ENCODE data around the gene FAM184A. TPM values are rescaled to one million over a fixed set of nuclear protein-coding genes. Genes with fewer than 3 reads are reported as not detected.
A peak's percentile ranks its signal among the peaks of the same experiment; 100 is the strongest.

FAM184A gene
- total and polyA plus RNA-seq, 4 donors, result 15.7 to 44.2 (median 33.4) TPM

DNA sequence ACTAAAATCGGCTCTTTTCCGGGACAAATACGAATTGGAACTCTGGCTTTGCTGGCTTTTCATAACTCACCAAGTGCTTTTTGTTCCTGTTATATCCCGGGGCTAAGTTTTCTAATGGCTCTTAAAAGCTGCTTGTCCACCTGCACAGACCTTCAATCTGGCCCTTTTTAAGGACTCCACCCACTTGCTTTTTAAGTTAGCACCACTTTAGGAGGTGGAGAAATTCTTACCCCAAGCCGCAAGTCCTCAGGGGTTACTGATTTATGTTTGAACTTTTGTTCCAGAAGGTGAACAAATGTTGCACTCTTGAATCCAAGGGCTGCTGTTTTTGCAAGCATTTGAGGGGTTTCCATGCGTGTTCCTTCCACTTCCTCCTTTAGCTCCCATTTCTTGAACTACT, 37.8 kb downstream of the FAM184A start:
- Histone ChIP-seq H3K36me3 (ENCODE audit: control insufficient read depth, insufficient read depth, low read length) (no peaks in the 10 kb centered on the region), H3K9me3 (ENCODE audit: control insufficient read depth, insufficient read depth, low read length) (no peaks in the 10 kb centered on the region), H3K4me3 (ENCODE audit: low read depth, low read length) (no peak overlapping the region), H3K4me1 (ENCODE audit: control insufficient read depth, insufficient read depth, low read length) (no peaks in the 10 kb centered on the region), H3K27ac (ENCODE audit: low read depth, low read length) (no peak overlapping the region), H3K27me3 (ENCODE audit: control insufficient read depth, insufficient read depth, low read length) (no peaks in the 10 kb centered on the region)
- no peak for DNase-seq (ENCODE audit: low read depth in 4 of 6, low spot score in 6 of 6)
- 96% methylated on average over 4 of the region's 6 CpGs for WGBS (ENCODE audit: insufficient coverage)

DNA sequence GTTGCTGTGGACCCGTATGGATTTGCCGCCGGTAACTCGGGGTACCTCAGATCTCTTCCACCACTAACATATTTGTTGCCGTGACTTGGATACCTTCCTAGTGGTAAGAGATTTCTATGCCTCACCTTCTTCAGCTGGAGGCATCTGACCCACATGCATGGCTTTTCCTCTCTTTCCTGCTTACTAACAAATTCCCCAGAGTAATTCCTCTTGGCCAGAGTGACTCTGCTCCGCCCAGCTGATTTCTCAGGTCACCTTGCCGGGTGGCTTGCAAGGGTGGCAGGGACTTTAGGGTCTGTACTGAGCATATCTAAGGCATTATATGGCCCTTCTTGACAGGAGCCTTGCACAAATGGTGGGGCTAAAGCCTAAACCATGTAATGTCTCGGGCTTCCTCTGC, 38.2 kb downstream of the FAM184A start:
- no peaks in the 10 kb centered on the region for H3K9me3 ChIP-seq (ENCODE audit: control insufficient read depth, insufficient read depth, low read length)
- no peak overlapping the region for H3K27ac ChIP-seq (ENCODE audit: low read depth, low read length)
- no peak for DNase-seq (ENCODE audit: low read depth in 4 of 6, low spot score in 6 of 6)
- H3K27me3 ChIP-seq (ENCODE audit: control insufficient read depth, insufficient read depth, low read length), result no peaks in the 10 kb centered on the region
- WGBS (ENCODE audit: insufficient coverage), result 90% methylated on average over 6 of the region's 8 CpGs
- H3K4me1 ChIP-seq (ENCODE audit: control insufficient read depth, insufficient read depth, low read length), result no peaks in the 10 kb centered on the region
- no peak overlapping the region for H3K4me3 ChIP-seq (ENCODE audit: low read depth, low read length)
- no peaks in the 10 kb centered on the region for H3K36me3 ChIP-seq (ENCODE audit: control insufficient read depth, insufficient read depth, low read length)

DNA sequence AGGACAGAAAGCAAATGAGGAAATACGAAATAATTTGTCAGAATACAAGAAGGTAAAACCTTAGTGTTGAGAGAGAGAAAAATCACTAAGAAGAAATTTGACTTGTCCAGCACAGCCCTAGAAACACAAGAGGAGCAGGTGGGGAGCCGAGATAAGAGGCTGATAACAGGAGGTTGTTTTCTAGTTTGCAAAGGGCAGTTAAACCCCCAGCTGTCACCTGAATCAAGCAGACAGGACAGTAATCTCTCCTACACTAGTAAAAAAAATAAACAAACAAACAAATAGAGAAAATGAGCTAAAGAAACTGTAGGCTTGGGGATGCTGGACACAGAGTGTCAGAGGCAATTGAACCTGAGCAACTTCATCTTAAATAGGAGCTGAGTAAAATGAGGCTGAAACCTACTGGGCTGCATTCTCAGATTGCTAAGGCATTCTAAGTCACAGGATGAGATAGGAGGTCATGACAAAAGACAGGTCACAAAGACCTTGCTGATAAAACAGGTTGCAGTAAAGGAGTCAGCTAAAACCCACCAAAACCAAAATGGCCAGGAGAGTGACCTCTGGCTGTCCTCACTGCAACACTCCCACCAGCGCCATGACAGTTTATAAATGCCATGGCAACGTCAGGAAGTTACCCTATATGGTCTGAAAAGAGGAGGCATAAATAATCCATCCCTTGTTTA, 40.4 kb downstream of the FAM184A start:
- H3K27me3 ChIP-seq (ENCODE audit: control insufficient read depth, insufficient read depth, low read length), result no peaks in the 10 kb centered on the region
- no peaks in the 10 kb centered on the region for H3K36me3 ChIP-seq (ENCODE audit: control insufficient read depth, insufficient read depth, low read length)
- no peaks in the 10 kb centered on the region for H3K4me1 ChIP-seq (ENCODE audit: control insufficient read depth, insufficient read depth, low read length)
- no peaks in the 10 kb centered on the region for H3K9me3 ChIP-seq (ENCODE audit: control insufficient read depth, insufficient read depth, low read length)
- H3K27ac ChIP-seq (ENCODE audit: low read depth, low read length), result no peak overlapping the region
- WGBS (ENCODE audit: insufficient coverage), result no CpG with 5 or more reads among the region's 4 CpGs
- no peak for DNase-seq (ENCODE audit: low read depth in 4 of 6, low spot score in 6 of 6)
- H3K4me3 ChIP-seq (ENCODE audit: low read depth, low read length), result no peak overlapping the region

DNA sequence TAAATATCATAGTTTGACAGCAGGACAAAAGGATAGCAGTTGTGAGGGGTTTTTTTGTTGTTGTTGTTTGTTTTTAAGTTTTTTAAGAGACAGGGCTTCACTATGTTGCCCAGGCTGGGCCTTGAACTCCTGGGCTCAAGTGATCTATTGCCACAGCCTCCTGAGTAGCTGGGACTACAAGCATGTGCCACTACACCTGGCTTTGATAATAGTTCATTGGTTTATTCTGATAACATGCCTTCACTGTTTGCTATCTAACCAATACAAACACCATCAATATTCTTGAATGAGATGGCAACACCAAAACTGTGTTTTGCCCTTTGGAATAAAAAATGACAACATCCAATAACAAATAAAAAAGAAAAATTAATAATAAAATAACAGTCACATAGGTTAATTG, 41.2 kb downstream of the FAM184A start:
- DNase-seq (ENCODE audit: low read depth in 4 of 6, low spot score in 6 of 6), result no peak

DNA sequence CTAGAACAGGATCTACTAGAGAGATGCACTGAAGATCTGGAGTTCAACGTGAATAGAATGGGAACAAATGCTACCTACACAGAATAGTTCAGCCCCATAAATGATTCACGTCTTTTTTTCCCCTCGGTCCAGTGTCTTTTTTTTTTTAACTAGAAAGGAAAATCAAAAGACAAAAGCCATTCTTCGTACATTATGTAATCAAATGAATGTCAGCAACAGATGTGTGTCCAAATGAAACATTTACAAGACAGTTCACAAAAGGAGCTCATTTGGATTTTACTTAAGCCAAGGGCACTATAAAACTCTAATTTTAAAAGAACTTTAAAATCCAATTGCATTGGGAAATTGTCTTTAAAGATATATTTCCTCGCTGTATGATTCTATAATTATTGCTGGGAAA, 42.4 kb downstream of the FAM184A start:
- Histone ChIP-seq H3K27me3 (ENCODE audit: control insufficient read depth, insufficient read depth, low read length) (no peaks in the 10 kb centered on the region), H3K27ac (ENCODE audit: low read depth, low read length) (no peak overlapping the region), H3K4me3 (ENCODE audit: low read depth, low read length) (no peak overlapping the region), H3K4me1 (ENCODE audit: control insufficient read depth, insufficient read depth, low read length) (no peaks in the 10 kb centered on the region), H3K9me3 (ENCODE audit: control insufficient read depth, insufficient read depth, low read length) (no peaks in the 10 kb centered on the region), H3K36me3 (ENCODE audit: control insufficient read depth, insufficient read depth, low read length) (no peaks in the 10 kb centered on the region)
- no CpG with 5 or more reads among the region's 5 CpGs for WGBS (ENCODE audit: insufficient coverage)
- no peak for DNase-seq (ENCODE audit: low read depth in 4 of 6, low spot score in 6 of 6)

More for the DNA sequence above, 41.2 kb downstream of the FAM184A start:
- Histone ChIP-seq H3K27ac (ENCODE audit: low read depth, low read length) (no peak overlapping the region), H3K9me3 (ENCODE audit: control insufficient read depth, insufficient read depth, low read length) (no peaks in the 10 kb centered on the region), H3K36me3 (ENCODE audit: control insufficient read depth, insufficient read depth, low read length) (no peaks in the 10 kb centered on the region), H3K27me3 (ENCODE audit: control insufficient read depth, insufficient read depth, low read length) (no peaks in the 10 kb centered on the region), H3K4me3 (ENCODE audit: low read depth, low read length) (no peak overlapping the region), H3K4me1 (ENCODE audit: control insufficient read depth, insufficient read depth, low read length) (no peaks in the 10 kb centered on the region)

DNA sequence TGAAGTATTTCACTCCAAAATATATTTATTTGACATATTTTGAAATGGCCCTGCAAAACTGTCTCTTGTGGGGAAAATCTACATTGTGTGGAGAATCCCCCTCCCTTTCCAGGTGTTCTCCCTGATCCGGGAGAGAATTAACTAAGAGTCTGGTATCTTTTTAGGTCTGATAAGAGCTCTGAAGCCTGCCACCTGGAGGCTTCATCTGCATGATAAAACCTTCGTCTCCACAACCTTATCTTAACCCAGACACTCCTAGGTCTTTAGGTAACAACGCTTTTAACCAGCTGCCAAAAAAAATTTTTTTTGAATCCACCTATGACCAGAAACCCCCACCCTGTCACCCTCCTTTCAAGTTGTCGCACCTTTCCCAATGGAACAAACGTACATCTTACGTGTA, 43.0 kb downstream of the FAM184A start:
- Histone ChIP-seq H3K4me3 (ENCODE audit: low read depth, low read length) (no peak overlapping the region), H3K9me3 (ENCODE audit: control insufficient read depth, insufficient read depth, low read length) (no peaks in the 10 kb centered on the region), H3K27me3 (ENCODE audit: control insufficient read depth, insufficient read depth, low read length) (no peaks in the 10 kb centered on the region), H3K27ac (ENCODE audit: low read depth, low read length) (peak overlapping the region; percentile 36), H3K4me1 (ENCODE audit: control insufficient read depth, insufficient read depth, low read length) (no peaks in the 10 kb centered on the region), H3K36me3 (ENCODE audit: control insufficient read depth, insufficient read depth, low read length) (no peaks in the 10 kb centered on the region)
- DNase-seq (ENCODE audit: low read depth in 4 of 6, low spot score in 6 of 6), result no peak
- 77% methylated on average over 4 of the region's 6 CpGs for WGBS (ENCODE audit: insufficient coverage)

DNA sequence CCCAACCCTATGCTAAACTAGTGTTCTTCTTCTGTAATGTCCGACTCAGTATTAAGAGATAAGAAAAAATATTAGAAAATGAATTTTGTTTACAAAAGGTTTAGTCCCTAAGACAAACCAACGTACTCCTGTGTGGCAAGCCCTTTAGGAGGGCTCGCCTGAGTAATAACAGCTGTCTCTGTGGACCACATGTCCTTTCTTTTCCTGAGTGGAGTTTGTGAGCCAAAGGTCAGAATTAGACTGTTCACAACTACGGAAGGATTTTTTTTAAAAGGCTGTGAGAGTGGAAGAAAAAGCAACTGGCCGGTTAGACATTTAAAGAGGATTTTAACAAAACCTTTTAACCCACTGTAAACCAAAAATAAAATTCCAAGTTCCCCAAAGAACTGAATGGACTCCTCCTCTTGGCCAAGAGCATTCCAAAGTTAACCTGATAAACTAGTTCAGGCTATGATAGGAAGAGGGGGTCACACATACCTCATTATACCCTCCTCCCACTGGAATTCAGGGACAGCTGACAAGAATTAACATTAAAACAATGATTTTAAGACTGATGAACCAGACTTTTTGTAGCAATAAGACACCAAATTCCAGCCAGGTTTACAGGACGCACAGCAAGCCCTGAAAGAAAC, 43.5 kb downstream of the FAM184A start:
- Histone ChIP-seq H3K9me3 (ENCODE audit: control insufficient read depth, insufficient read depth, low read length) (no peaks in the 10 kb centered on the region), H3K4me1 (ENCODE audit: control insufficient read depth, insufficient read depth, low read length) (no peaks in the 10 kb centered on the region), H3K4me3 (ENCODE audit: low read depth, low read length) (no peak overlapping the region), H3K27me3 (ENCODE audit: control insufficient read depth, insufficient read depth, low read length) (no peaks in the 10 kb centered on the region), H3K27ac (ENCODE audit: low read depth, low read length) (no peak overlapping the region), H3K36me3 (ENCODE audit: control insufficient read depth, insufficient read depth, low read length) (no peaks in the 10 kb centered on the region)
- 18% methylated on average over 2 of the region's 6 CpGs for WGBS (ENCODE audit: insufficient coverage)
- peak in 1 of 6 donors; percentile 16 for DNase-seq (ENCODE audit: low read depth in 4 of 6, low spot score in 6 of 6)

DNA sequence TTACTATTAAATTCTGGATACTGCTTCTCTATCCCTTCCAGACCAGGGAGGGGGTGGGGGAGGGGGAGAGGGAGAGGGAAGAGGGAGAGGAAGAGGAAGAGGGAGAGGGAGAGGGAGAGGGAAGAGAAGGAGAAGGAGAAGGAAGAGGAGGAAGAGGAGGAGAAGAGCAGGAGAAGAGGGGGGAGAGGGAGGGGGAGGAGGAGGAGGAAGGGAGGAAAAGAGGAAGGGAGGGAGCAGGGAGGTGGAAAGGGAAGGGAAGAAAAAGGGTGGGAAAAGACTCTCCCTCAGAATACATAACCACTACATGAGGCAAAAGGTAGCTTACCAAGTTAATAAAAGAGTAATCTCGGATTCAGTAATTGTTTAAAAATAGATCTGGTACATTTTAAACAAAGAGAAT, 46.0 kb downstream of the FAM184A start:
- DNase-seq (ENCODE audit: low read depth in 4 of 6, low spot score in 6 of 6), result no peak
- H3K4me1 ChIP-seq (ENCODE audit: control insufficient read depth, insufficient read depth, low read length), result no peaks in the 10 kb centered on the region
- H3K9me3 ChIP-seq (ENCODE audit: control insufficient read depth, insufficient read depth, low read length), result no peaks in the 10 kb centered on the region
- no peaks in the 10 kb centered on the region for H3K36me3 ChIP-seq (ENCODE audit: control insufficient read depth, insufficient read depth, low read length)
- no peak overlapping the region for H3K4me3 ChIP-seq (ENCODE audit: low read depth, low read length)
- WGBS (ENCODE audit: insufficient coverage), result no CpG with 5 or more reads among the region's 1 CpG
- no peak overlapping the region for H3K27ac ChIP-seq (ENCODE audit: low read depth, low read length)
- H3K27me3 ChIP-seq (ENCODE audit: control insufficient read depth, insufficient read depth, low read length), result no peaks in the 10 kb centered on the region

DNA sequence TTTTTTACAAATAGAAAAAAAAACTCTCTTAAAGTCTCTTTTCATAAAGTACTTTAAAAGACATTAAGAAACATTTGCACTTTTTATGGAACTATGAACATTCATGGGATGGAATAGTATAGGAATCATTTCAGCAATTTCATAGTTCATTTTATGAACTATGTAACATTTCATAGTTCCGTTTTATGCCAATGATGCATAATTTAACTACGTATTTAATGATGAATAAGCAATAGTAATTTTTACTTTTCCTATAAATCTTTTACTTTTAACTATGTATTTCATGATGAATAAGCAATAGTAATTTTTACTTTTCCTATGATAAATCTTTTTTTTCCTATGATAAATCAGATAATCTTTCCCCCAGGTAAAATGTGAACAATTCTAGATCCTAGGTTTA, 47.7 kb downstream of the FAM184A start:
- Histone ChIP-seq H3K27me3 (ENCODE audit: control insufficient read depth, insufficient read depth, low read length) (no peaks in the 10 kb centered on the region), H3K4me3 (ENCODE audit: low read depth, low read length) (no peak overlapping the region), H3K4me1 (ENCODE audit: control insufficient read depth, insufficient read depth, low read length) (no peaks in the 10 kb centered on the region), H3K27ac (ENCODE audit: low read depth, low read length) (no peak overlapping the region), H3K9me3 (ENCODE audit: control insufficient read depth, insufficient read depth, low read length) (no peaks in the 10 kb centered on the region), H3K36me3 (ENCODE audit: control insufficient read depth, insufficient read depth, low read length) (no peaks in the 10 kb centered on the region)
- no peak for DNase-seq (ENCODE audit: low read depth in 4 of 6, low spot score in 6 of 6)
- WGBS (ENCODE audit: insufficient coverage), result no CpG with 5 or more reads among the region's 2 CpGs

DNA sequence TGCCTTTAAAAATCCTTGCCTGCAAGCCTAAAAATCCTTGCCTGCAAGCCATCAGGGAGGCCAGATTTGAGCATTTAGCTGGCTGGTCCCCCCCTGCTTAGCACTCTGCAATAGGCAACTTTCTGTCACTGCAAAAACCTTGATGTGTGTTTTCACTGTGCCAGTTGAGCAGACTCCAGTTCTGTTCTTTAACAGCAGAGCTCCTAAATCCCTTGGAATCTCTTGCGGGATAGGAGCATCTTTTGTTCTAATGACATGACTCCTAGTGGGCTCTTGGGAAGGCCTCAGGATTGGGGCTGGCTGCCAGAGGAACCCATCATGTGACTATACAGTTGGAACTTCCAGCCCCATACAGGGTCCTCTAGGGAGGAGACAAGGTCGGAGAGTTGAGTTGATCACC, 50.4 kb downstream of the FAM184A start:
- Histone ChIP-seq H3K27me3 (ENCODE audit: control insufficient read depth, insufficient read depth, low read length) (no peaks in the 10 kb centered on the region), H3K4me3 (ENCODE audit: low read depth, low read length) (no peak overlapping the region), H3K4me1 (ENCODE audit: control insufficient read depth, insufficient read depth, low read length) (no peaks in the 10 kb centered on the region), H3K36me3 (ENCODE audit: control insufficient read depth, insufficient read depth, low read length) (no peaks in the 10 kb centered on the region), H3K9me3 (ENCODE audit: control insufficient read depth, insufficient read depth, low read length) (no peaks in the 10 kb centered on the region), H3K27ac (ENCODE audit: low read depth, low read length) (no peak overlapping the region)
- WGBS (ENCODE audit: insufficient coverage), result 57% methylated on average over 1 of the region's 2 CpGs
- no peak for DNase-seq (ENCODE audit: low read depth in 4 of 6, low spot score in 6 of 6)

All from spinal cord (tissue), 10 donors.